ENCODE measurements around the gene PPP2R2C.

PPP2R2C gene

DNA sequence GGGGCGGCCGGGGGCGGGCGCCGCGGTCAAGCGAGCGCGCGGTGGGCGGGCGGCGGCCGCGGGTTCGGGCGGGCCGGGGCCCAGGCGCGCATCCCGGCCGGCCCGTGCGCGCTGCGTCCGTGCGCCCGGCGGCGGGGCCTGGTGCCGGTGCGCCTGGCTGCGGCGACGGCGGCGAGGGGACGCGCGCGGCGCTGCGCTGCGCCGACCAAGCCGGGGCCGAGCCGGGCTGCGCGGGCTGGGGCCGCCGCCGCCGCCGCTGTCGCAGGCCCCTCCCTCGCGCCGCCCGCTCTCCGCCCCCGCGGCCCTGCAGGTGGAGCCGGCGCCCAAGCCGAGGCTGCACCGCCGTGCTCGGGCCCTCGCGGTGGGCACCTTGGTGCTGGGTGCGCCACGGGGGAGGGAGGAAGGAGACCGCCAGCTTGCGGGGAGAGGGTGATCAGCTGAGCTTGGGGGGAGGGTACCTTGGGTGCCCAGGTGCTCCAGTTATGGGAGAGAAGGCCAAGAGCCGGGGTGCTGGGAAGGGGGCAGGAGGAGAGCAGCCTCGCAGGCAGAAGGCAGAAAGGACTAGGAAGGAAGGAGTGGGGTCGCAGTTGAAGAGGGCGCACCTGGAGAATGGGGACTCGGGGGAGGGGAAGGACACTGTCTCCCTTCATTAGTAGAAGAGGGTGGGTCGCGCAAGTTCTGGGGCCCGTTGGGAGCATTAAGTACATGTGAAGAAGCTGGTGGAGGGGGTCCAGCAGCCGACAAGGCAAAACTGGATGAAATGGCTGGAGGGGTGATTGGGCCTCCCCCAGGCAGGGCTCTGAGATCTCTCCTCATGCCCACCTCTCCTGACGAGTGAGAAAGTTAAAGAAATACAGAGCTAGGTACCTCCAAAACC is at the start of gene PPP2R2C:
PPP2R2C (minus strand) TSS at position 228 of the 877 bp plus-strand sequence. CDS start 385 bp downstream, outside the sequence.
- DNase-seq, result peak in 1 of 2 experiments; percentile 61

DNA sequence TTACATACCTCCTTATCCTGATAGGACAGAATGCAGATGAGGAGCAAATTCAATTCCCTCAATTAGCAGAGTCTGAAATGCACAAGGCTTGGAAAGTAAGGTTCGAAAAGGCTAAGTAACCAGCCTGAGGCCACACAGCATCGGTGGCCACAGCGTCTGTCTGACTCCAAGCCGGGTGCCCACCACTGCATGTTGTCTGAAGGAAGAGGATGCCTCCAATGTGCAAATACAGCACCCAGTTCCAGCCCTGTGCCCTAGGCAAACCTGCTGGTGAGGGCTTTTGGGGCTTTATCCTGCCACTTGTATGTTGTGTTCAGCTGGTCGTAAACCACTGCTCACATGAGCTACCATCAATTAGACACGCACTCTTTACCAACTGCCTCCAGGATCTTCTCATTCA is 48.6 kb upstream of the PPP2R2C start:
- no peak for DNase-seq

DNA sequence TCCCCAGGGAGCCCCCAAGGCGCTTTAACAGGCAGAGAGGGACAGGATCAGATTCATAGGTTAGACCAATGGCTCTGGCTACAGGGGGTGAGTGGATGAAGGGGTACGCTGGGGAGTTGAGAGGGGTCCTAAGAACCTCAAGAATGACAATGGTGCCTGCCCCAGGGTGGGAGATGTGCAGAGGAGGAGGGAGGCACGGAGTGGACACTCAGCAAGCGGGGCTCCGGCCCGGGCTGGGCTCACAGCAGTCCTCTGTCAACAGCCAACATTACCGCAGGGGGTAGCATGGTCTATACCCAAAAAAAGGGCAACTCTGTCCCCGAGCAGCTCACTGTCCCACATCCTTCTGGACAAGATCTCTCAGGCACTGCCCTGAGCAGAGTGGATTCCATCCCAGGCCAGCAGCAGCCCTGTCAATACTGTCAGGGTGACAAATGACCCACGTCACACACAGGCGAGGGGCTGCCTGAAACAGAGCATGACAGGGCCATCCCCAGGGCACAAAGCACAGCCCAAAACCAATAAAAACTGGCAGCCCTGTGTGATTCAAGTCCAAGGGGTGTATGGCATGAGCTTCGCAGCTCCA is 47.7 kb upstream of the PPP2R2C start:
- no peak for DNase-seq

DNA sequence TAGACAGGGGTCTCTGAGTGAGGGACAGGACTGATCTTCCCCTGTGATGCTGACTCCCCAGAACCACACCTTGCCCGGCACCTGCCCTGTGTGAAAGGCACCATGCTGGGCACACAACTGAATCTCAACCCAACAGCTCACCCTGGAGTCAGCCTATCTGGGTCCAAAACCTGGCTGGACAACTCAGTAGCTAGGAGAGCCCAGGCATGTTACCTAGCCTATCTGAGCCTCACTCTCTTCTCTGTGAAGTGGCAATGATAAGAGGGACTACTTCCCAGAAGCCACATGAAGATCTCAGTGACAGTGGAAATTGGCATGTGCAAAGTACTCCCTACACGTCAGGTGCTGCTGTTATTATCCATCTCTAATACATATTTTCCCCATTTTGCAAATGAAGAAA is 44.8 kb upstream of the PPP2R2C start:
- DNase-seq, result no peak

DNA sequence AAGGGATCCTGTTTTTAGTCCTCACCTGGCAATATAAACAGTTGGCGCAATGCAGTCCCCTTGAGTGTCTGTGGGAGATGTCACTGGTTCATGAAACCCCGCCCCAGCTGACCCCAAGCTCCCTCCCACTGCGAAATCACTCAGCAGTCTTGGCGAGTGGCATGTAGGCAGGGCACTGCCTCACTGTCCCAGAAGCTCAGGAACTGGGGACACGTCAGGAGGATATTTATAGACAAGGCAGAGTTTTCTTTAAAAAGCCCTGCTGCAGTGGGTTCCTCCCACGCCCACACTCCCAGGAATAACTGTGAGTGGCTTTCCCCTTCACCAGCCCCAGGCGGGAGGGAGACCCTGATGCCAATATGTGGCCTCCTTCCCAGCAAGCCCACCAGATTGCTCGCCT is 44.3 kb upstream of the PPP2R2C start:
- no peak for DNase-seq

DNA sequence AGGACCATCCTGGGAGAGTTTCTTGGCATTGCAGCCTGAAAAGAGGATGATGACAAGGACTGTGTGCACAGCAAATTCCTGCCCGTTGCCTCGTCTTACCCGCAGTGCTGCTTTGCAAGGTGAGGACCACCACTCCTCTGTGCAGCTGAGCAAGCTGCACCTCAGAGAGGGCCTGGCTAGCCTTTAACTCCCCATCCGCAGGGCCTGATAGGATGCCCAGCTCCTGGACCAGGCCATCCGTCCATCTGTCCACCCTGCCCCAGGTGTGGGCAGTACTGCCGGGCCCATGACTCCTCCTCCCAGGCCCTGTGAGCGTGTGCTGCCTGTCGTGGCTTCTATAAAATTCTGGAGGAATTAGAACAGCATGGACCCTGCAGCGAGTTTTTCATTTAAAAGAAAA is 43.9 kb upstream of the PPP2R2C start:
- no peak for DNase-seq

DNA sequence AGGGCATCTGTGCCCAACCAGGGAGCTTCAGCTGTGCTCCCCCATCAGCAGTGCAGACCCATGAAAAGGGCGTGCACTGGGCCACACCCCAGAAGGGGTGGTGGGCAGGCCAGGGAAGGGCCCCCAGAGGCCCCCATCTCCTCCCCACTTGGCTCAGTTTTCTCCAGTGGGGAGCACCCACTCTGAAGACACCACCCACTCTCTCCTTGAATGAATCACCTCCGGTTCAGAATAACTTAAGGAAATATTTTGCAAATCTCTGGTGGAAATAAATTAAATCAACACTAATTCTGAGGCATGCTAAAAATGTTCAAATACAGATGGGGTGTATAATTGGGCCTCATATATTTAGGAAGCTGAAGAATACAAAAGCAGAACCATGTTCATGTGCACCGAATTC is 41.3 kb upstream of the PPP2R2C start:
- DNase-seq, result no peak

DNA sequence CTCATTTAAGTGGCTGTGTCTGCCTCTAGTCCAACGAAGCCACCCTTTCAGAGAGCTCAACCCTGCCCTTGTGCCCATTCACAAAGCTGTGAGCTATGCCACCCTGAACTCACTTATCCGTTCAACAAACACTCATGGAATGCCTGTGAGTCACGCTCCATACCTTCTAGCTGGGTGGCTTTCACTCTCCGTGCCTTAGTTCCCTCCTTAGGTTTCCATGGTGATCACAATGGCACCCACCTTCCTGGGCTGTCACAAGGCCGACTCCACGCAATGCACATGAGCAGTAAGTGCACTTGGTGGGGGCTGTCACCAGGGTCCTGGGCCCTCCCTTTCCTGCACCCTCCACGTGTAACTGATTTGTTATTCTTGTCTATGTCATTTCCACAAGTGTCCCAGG is 37.2 kb upstream of the PPP2R2C start:
- no peak for DNase-seq

DNA sequence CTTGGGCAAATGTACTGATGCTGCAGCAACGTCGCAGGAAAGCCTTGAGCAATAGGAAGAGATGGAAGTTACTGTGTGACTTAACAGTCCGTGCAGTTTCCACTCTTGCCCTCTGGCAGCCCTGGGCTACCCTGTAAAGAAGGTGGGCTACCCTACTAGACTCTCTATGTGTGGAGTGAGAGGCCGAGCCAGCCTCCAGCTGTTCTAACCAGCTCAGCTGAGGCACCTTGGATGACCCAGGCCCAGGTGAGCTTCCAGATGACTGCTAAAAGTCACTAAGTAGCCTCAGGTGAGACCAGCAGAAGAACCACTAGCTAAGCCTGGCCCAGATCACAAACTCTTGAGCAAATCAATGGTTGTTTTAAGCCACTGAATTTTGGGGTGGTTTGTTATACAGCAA is 34.9 kb upstream of the PPP2R2C start:
- DNase-seq, result no peak

DNA sequence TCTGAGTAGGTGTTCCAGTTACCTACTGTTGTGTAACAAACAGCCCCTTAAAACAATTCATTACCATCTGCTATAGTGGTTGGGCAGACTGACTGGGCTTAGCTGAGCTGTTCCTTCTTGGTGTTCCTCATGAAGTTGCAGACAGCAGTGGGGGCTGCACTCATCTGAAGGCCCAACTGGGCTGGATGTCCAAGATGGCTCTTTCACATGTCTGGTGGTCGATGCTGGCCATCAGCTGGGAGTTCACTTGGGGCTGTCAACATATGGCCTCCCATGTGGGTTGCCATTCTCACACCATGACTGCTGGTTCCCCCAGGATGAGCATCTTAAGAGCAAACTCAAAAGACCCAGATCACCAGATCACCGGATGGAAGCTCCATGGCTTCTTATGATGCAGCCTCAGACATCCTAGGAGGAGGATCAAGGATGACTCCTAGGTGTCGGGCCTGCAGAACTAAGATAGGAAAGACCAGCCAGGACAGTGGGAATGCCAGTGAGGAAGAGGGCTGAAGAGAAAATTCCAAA is 34.3 kb upstream of the PPP2R2C start:
- DNase-seq, result no peak

DNA sequence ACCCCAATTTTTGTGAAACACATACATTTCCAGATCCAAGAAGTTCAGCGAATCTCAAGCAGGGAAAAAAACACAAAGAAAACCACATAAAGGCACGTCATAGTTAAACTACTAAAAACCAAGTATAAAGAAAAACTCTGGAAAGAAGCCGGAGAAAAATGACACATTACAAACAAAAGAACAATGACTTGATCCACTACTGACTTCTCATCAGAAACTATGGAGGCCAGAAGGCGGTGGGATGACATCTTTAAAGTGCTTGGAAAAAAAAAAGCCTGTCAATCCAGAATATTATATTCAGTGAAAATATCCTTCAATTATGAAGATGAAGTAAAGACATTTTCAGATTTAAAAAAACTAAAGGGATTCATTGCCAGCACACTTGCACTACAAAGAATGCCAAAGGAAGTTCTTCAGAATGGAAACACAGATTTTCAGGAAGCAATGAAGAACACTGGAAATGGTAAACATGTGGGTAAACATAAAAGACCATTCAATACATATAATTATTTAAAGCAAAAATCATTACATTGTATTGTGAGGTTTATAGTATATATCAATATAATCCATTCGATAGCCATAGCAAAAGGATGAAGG is 32.6 kb upstream of the PPP2R2C start:
- no peak for DNase-seq

DNA sequence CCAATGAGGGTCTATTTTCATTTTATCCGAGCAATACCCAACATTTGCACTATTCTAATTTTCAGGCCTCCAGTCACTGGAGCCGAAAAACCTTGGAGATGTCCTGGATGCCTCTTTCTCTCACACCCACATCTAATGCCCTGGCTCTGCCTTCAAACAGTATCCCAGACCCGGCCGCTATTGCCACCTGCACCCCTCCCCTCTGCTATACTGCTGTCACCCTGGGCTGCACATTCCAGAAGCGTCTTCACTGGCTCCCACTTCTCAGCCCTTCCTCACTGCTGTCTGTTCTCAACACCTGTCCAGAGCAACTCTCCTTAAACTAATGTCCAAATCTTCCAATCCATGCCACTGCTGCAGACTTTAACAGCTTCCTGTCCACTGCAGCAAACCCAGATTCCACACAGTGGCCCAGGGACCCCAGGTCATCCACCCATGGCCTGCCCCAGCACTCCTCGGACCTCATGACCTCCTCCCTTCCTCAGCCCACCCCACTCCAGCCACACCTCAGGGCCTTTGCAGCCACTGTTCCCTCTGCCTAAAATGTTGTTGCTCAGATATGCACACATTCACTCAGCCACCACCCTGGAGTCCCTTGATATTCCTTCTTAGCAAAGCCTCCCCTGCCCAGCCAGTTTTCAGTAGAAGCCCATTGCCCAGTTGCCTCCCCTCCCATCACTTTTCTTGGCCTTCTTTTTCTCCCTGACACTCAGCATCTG is 30.5 kb upstream of the PPP2R2C start:
- DNase-seq, result no peak

DNA sequence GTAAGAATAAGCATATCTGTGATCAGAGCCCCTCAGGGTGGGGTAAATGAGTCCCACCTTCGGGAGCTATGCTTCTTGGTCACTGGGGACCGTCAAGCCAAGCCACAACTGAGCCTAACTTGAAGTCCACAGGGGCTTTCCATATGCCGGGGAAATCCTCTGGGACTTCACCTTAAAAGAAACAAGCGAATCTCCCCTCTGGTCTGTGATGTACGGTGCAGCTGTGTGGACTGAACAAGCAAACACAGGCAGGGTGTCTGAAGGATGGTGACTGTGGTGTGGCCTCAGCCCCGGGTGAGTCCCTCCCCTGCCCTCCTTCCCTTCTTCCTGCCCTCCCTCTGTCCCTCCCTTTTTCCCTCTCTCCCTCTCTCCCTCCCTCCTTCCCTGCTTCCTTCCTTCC is 29.7 kb upstream of the PPP2R2C start:
- DNase-seq, result no peak

DNA sequence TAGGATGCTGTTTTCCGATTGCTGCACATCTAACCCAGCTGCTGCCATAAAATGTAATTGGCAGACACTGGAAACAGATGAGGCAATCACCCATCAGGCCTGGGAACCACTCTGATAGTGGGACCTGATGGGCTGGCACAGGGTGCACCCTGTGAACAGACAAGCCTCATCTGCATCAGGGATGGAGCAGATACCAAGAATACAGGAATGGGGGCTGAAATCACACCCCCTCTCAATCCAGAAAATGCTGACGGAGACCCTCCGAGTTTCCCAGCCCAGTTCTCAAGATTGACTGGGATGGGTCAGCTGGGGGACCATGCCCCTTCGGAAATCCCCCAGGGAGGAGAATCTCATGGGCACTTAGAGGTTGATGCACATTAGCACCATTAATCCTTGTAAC is 28.8 kb upstream of the PPP2R2C start:
- DNase-seq, result no peak

DNA sequence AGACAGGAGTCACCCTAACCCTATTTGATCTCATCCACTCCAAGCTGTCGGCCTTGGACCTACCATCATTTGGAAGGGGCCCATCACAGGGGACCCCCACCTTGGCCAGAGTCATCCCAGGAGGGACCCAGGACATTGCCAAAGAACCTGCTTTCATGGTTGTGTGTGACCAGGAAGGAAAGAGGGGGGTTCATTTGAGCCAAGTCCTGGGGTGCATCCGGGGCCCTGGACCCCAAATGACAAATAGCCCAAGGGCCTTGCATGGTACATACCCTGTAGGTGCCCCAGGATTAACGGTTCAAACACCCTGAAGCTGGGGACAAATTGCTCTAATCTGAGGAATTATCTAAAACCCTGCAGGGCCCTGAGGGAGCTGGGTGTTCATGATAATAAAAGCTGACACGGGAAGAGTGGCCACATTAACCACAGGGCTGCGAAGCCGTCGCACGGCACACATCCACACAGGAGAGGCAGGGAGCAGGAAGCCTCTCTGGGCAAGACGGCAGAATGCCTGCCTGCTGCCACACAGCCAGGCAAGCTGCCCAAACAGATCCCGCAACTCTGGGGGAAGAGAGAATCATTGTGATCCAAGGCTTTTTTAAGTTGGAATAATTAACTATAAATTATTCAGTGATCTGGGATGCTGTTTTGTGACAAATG is 28.2 kb upstream of the PPP2R2C start:
- no peak for DNase-seq

DNA sequence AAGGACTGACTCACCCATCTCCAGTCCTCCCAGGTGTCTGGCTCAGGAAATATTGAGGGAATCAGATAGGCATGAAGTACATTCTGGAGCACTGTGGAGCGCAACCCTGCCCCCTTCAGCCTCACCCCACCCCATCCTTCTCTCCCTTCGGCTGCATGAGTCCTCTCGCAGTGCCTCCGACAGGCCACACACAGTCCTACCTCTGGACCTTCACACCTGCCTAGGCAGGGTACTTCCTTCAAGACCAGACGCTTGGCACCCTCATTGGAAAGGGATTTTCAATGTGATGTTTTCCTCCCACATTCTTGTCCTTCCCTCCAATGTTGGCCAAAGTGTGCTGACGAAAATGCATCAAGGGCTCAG is 26.8 kb upstream of the PPP2R2C start:
- no peak for DNase-seq

DNA sequence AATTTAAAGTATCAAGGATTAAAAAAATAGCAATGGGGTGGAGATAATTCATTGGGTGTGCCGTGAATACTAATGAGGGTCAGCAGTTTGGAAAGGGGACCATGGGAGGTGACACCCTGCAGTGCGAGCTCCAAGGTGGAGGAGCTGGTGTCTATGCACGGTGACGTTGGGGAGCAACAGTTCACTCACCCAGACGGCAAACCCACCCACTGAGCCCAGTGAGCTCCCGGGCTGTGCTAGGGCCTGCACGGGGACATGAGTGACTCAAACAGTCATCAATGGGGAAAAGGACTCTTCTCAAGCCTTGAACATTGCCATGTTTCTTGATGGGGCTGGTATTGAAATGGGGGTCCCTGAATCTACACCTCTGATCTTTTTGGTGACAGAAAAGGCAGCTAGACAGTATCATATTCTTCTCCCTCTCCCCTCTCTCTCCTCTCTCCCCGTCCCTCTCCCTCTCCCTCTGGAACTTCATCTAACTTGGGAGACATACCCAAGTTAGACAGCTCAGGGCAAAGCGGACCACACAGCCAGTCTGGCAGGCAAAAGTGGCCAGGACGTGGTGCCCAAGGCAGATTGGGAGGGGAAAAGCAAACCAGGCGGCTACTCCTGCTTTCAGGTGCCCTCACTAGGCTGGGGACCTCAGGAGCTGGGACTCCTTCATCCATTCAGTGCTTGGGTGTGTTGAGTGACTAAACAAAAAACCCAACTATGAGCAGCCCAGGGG is 26.3 kb upstream of the PPP2R2C start:
- DNase-seq, result no peak

DNA sequence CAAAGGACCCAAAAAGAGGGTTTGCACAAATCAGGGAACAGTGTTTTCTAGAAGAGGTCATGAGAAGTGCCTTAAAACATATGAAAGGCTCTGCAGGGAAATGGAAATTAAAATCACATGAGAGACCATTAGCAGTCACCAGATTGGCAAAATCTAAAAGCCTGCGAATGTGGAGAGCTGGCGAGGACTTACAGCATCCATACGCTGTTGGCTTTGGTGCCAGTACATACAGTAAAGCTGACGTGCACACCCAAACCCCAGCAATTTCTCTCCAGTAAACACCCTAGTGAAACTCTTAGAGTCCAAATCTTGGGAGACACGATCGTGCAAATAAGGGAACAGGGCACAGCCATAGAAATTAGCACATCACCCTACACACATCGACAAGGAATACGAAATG is 25.4 kb upstream of the PPP2R2C start:
- DNase-seq, result no peak

DNA sequence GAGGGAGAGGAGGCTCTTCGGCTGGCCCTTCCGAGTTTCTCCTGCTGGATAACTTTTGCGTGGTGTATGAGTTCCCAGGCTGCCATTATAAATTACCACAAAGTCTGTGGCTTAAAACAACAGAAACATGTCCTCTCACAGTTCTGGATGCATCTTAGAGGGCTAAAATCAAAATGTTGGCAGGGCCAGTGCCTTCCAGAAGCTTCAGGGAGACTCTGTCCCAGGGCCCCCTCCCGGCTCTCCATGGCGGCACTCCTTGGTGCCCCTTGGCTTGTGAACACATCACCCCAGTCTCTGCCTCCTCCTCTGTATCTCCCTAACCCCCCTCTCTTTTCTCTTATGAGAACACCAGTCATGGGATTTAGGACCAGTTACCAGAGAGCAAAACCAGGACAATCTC is 23.3 kb upstream of the PPP2R2C start:
- no peak for DNase-seq

DNA sequence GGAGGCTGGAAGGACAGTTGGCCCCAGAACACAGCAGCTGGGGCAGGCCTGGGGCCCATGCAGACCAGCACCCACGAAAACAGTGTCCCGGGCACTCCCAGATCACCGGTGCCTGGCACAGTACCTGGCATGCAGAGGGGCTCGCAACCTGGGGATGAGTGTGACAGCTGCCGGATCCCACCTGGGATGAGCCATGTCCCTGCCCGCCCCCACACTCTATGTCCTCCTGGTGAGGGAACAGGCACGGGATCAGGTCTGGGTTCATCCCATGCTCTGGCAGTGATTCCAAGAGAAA is 22.8 kb upstream of the PPP2R2C start:
- DNase-seq, result no peak

DNA sequence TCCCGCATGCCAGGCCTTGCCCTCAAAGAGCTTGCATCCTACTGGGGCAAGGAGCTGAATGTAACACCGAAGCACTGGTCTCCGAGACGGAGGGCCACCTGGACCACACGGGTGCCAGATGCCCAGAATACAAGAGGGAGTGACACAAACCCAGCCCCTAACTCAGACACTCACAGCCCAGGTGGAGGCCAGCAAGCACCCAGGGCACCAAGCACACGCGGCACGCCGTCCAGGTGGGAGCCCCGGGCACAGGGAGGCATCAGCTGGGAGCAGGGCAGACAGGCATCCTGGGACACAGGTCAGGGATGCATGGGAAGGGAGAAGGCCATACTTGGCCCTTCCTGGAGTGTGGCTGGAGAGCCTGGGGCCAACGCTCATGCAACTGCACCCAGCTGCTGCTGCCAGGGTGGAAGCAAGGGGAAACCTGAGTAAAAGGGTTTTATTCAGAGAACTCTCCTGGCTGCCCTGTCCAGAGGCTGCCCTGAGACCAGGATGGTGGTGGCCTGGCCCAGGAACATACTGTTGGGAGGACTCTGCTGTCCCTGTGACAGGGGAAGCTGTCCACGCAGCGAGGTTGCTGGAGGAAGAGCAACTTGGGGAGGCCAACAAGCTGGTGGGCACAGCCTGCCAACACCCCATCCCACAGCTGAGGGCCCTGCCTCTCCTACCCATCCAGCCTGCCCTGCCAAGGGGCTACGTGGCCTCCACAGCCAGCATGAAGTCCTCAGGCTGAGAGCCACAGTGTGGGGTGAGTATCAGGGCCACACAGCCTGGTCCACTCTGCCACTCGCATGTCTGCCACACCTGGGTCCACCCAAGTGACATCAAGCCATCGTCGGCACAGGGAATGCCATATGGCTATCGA is 22.2 kb upstream of the PPP2R2C start:
- DNase-seq, result no peak
